ENCODE results near the gene PFKFB2.

PFKFB2 gene

GRCh38 chr1:207022996-207023679, 29.9 kb upstream of the PFKFB2 start:
- DNase-seq: no peak

GRCh38 chr1:207024202-207025145, 28.6 kb upstream of the PFKFB2 start:
- no peak for DNase-seq

GRCh38 chr1:207025146-207025880, 27.8 kb upstream of the PFKFB2 start:
- DNase-seq: no peak

GRCh38 chr1:207026104-207026534, 27.0 kb upstream of the PFKFB2 start:
- no peak for DNase-seq

- DNase-seq: no peak
These were observed 25.8 kb upstream of the PFKFB2 start for GRCh38 chr1:207027206-207027777.

GRCh38 chr1:207027921-207028320, 25.2 kb upstream of the PFKFB2 start:
- no peak for DNase-seq

GRCh38 chr1:207028884-207029650, 24.0 kb upstream of the PFKFB2 start:
- DNase-seq: no peak

GRCh38 chr1:207029701-207030521, 23.2 kb upstream of the PFKFB2 start:
- no peak for DNase-seq

- no peak for DNase-seq
These were observed 22.5 kb upstream of the PFKFB2 start for GRCh38 chr1:207030522-207031009.

GRCh38 chr1:207031016-207031415, 22.1 kb upstream of the PFKFB2 start:
- DNase-seq: no peak

GRCh38 chr1:207031632-207032264, 21.3 kb upstream of the PFKFB2 start:
- DNase-seq: no peak

- DNase-seq: peak; percentile 1
These were observed 20.5 kb upstream of the PFKFB2 start, which contains the start of gene C1orf116 for GRCh38 chr1:207032528-207033017. Gene C1orf116 (minus strand): TSS chr1:207032756. CDS start chr1:207027598, 5,158 bp downstream.

GRCh38 chr1:207033302-207033701, 19.8 kb upstream of the PFKFB2 start:
- DNase-seq: no peak

- DNase-seq: no peak
These were observed 18.9 kb upstream of the PFKFB2 start for GRCh38 chr1:207034208-207034607.

- DNase-seq: no peak
These were observed 18.1 kb upstream of the PFKFB2 start for GRCh38 chr1:207034998-207035397.

GRCh38 chr1:207035877-207036551, 17.1 kb upstream of the PFKFB2 start:
- DNase-seq: no peak

- DNase-seq: no peak
These were observed 16.2 kb upstream of the PFKFB2 start for GRCh38 chr1:207036865-207037264.

GRCh38 chr1:207039380-207040180, 13.5 kb upstream of the PFKFB2 start:
- no peak for DNase-seq

GRCh38 chr1:207040181-207040533, 12.9 kb upstream of the PFKFB2 start:
- DNase-seq: no peak

Data from NCI-H524 treated with DMSO at 0.1 percent for 48 hours (cell line).